Stimulated activated CD4-positive, alpha-beta T cell treated with anti-CD3 and anti-CD28 coated beads, Interleukin-12 subunit alpha, Interleukin-12 subunit beta, amount 100 ng/mL, for 24 hours (primary cell): ENCODE data around the gene PPFIA4.

Experiments used
- DNase-seq, 2 experiments: peaks; one replicate each; pipeline ENCODE4 v3.0.0-alpha.2; 2020; ENCODE audit warnings: low read depth in 2 of 2

Gene PPFIA4

DNA sequence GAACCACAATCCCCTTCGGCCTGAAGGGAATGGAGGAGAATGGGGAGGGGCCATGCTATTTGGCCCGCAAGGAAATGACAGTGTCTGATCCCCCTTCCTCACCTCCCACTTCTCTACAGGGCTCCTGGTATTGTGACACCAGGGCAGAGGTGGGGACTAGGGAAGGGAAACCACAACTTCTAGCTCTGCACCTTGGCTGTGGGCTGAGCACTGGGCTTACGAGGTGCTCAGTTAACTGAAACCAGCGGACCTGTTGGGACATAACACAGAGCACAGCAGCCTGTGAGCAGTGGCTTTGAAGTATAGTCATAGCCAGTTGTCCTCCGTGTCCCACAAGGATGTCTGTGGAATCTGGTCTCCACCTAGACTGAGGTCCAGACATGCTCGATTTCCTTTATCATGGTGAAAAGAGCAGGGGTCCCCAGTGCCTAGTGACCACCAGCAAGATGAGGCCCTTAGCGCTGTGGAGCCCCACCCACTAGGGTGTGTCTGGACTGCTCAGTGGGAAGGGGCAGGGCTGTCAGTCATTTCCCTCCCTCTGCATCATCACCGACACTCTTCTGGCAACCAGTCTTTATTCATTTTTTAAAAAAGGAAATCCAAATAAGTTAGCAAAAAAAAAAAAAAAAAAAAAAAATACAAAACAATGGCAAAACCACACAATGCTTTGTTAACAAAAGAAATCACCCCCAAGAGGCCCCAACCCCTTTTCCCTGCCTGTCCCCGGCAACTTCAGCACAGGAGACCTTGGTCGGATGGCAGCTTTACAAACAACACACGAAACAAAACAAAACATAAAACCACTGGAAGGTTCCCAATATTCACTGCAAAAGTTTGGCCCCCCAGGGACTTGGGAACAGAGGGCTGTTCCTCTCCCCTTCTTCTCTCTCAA, 56.5 kb downstream of the PPFIA4 start:
- no peak for DNase-seq

DNA sequence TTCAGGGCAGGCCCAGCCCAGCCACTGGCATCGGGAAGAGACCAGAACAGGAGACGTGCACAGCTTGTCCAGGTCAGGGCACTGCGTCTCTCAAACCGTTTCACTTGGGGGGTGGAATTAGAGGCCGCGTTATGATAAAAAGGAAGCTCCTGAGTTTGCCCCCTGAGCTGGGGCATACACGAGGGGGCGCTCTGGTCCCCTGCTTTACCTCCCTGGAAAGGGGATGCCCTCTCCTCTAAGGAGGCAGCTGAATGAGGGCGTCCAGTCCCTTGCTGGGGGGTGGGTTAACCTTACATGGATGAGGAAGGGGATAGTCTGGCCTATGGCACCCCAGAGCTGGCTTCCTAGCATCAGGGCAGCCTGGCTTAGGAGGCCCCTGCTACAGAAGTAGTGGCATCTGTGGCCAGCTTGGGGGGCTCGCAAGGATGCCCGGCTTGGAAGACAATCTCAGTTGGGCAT, 57.2 kb downstream of the PPFIA4 start:
- DNase-seq: no peak

DNA sequence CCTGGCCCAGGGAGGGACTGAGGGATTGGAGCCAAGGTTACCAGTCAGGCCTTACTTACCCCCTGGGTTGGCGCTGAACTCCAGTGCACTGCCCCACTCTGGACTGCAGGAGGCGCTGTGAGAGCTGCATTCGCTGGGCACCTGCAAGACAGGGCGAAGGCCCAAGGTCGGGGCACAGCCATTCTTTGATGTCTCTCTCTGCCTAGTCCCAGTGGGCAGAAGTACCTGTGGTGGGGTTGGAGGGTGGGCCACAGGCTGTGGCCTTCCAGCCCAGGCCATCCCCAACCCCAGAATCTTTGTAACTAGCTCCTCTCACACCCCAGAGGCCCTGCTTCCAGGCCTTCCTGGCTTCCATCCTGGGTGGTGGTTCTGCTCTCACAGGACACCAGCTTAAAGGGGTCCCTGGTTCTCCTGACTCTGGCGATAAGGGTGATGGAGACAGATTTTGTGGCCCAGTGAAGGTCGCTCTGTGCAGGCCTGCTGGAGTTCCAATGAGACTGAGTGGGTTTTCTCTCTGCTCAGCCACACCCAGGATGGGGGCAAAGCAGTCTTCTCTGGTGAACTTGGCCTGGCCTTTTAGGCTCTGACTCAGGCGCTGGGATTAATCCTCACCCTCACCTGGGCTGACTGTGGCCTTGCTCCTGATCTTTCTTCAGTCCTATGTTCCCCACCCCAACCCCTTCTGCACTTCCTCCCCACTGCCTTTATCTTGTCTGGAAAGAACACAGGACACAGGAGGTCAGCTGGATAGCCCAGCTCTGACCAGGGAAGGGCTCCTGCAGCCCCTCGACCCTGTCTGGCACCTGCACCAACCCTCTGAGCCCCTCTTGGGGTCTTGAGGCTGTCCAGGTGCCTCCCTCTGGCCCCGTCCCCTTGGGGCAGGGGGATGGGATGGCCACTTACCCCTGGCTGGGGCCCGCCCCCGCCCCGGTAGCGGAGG, 58.6 kb downstream of the PPFIA4 start:
- DNase-seq: peak in 1 of 2 experiments; percentile 26

GRCh38 chr1:203085528-203086406, 59.5 kb downstream of the PPFIA4 start, which contains the start of gene MYOG:
MYOG (minus strand) TSS chr1:203086012; CDS start chr1:203085961, 51 bp downstream.
- DNase-seq: no peak

DNA sequence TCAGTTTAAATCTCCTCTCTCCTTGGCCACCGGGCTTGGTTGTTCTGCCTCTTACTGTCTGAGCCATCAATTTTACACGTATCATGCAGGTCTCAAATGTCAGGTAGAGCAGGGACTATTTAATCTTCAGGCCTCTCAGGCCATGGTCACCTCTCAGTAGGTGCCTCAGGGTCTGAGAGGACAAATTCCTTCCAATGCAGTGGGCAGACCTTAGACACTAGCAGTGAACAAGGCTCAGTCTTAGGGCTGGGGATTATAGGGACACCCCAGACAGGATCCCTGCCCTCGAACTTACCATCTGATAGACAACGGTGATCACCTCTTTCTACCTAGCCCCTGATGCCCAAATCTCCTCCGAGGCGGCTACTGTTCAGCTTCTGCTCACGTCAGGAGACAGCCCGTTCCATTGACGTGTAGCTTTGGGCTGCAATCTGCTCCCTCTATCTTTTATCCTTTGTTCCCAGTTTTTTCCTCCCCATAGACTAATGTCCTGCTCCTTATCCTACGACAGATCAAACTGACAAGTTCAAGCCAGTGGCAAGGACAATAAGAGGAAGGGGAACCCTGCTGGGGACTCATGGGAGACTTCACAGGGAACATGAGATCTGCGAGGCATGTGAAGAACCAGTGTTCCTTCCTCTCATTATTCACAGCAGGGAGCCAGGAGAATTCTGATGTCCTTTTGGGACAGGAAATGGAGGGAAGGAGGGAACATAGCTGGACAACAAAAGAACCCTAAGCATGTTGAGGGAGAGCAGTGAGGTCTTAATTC, 60.9 kb downstream of the PPFIA4 start:
- DNase-seq: no peak

DNA sequence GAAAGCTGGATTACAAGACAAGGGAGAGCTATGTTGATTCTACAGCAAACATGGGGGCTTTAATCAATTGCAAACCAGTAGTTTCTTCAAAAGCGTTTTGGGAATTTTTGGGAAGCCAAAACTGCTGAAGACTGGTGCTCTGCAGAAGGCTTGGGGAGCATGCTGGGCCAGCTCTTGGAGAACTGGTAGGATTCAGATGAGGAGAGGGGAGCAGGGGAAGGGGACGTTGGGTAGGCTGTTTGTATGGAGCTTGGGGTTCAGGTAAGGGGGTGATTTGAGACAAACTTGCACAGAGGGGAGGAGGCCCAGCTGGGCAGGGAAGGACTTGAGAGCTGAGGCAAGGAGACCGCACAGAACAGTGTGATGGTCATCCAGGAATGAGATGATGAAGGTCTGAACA, 62.1 kb downstream of the PPFIA4 start:
- DNase-seq: no peak

DNA sequence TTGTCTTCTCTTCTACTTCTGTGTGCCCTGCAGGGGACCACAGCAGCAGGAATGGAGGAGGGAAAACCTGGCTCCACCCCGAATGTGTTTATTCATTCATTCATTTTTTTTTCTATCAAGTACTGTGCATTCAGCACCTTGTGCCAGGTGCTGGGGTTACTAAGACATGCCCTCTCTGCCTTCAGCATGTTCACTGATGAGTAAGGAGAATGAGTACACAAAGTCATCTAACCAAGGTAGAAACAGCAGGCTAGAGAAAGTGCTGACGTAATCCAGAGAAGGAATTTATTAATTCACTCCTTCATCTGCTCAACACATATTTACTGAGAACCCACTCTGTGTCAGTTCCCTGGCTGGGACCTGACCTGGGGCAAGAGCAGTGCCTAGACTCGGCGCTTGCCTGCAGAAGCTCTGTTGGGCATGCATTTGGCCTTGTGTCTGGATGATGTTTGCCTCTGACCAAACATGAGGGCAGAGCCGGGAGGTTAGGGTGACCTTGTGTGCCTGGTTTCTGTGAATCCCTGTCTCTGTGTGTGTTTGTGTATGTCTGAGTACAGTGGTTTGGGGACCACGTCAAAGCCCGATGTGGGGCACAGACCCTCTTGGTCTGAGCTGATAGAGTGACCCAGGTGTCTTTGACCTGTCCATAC, 62.8 kb downstream of the PPFIA4 start:
- DNase-seq: no peak

DNA sequence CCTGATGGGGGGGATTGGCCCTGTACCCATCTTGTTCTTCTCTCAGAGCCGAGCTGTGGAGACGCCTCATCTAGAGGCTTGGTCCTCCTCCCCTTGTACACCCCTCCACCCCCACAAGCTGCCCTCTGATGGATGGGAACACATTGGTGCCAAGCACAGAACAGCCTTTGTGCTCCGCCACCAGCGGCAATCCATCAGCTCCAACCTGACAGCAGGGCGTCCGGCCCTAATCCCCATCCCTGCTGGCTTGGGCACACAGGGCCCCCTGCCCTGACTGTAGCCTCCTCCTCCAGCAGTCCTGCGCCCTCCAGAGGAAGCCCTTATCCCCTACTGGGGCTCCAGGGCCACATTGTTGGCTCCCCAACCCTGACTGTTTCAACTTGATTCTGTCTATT, 63.4 kb downstream of the PPFIA4 start:
- no peak for DNase-seq

GRCh38 chr1:203090421-203091198, 64.3 kb downstream of the PPFIA4 start:
- DNase-seq: no peak

- DNase-seq: no peak
These were observed 64.8 kb downstream of the PPFIA4 start for GRCh38 chr1:203091199-203091477.

- no peak for DNase-seq
These were observed 65.6 kb downstream of the PPFIA4 start for GRCh38 chr1:203091761-203092330.

DNA sequence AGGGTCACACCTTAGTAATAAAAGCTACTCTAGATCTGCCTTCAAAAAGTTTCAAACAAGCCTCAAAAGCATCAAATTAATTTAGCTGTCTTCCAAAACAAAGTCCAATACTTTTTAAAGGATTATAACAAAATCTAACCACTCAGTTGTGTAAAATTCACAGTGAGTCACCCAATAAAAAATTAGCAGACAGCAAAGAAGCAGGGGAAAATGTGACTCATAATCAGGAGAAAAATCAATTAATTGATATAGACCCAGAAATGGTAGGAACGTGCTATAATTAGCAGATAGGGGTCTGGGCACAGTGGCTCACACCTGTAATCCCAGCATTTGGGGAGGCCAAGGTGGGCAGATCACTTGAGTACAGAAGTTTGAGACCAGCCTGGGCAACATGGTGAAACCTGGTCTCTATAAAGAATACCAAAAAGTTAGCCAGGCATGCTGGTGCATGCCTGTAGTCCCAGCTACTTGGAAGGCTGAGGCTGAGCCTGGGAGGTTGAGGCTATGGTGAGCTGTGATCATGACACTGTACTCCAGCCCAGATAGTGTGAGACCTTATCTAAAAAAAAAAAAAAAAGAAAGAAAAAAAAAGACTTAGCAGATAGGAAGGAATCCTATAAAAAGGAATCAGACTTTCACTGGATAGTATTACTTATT, 67.6 kb downstream of the PPFIA4 start:
- no peak for DNase-seq

GRCh38 chr1:203095061-203095690, 68.9 kb downstream of the PPFIA4 start:
- DNase-seq: no peak

DNA sequence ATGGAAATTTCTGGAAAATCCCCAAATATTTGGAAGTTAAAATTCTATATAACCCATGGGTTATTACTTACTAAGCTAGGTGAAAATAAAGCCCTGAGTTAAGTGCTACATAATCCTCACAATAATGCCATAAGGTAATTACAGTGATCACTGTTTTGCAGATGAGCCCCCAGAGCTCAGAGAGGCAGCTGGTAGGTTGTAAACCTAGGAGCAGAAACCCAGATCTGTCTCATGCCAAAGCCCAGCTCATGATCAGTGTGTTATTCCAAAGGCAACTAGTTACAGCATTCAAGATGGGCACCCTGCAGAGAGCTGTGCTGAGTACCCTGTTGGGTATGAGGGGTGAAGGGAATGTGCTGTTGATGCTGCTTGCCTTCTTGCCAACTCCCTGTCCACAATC, 70.3 kb downstream of the PPFIA4 start:
- DNase-seq: no peak

DNA sequence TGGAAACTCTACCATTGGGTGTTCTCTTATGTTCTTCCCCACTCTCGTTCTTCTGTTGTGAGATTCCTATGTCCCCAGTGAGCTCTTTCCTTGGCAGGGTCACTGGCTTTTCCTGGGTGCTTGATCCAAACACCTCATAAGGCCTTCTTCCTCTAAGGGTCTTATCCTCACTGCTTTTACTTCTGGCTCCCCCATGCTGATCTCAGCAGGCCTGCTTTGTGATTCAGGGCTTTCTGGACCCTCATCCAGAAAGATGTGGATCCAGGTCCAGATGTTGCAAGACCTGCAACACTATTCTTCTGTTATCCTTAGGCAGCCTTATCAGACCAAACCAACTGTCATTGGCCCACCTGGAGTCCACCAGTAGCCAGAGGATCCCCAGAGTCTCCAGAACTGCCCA, 70.7 kb downstream of the PPFIA4 start:
- no peak for DNase-seq

DNA sequence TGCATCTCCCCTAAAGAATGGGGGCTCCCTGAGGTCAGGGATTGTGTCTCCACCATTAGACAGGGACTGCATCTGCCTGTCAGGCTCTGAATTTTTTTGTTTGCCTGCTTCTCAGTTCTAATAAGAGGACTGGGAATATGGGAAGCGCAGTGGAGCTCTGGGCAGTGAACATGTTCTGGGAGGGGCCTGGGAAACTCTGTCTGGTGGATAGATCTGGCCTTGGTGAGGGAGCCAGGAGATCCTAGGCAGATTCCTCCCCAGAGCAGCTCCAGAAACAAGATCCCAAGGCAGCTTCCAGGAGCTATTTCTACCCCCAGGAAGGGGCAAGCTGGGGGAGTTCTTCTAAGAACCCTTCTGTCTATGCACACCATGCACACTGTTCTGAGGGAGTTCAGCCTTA, 72.2 kb downstream of the PPFIA4 start:
- no peak for DNase-seq

DNA sequence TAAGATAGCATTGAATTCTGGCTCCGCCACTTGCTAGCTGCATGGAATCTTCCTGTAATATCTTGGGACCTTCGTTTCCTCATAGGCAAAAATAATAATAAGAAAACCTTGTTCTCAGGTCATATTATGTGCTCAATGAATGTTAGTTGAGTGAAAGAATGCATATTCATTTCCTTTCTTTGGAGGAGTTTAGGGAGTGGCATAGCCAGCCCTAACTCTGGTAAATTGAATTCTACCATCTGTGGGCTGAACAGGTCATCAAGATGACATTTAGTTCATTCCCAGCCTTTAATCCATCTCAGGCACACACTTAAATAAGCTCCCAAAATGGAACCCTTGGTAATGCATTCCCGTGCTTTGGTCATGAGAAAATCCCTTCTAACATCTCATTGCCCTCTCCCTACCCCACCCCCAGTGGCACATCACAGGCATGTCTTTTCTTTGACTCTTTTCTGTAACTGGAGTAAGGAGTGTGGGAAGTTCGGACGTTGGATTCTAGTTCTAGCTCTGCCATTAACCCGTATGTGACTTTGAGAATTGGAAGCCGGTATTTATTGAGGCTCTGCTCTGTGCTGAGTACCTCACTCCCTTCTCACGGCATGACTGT, 72.7 kb downstream of the PPFIA4 start:
- DNase-seq: no peak
